Limb (tissue), 2 donors: Measurements from ENCODE around the gene ITGAD.

Experiments
- DNase-seq, 2 donors: peaks; one replicate each; pipeline ENCODE4 v3.0.0-alpha.2; 2016; ENCODE audit errors: extremely low spot score in 2 of 2

ITGAD gene

DNA sequence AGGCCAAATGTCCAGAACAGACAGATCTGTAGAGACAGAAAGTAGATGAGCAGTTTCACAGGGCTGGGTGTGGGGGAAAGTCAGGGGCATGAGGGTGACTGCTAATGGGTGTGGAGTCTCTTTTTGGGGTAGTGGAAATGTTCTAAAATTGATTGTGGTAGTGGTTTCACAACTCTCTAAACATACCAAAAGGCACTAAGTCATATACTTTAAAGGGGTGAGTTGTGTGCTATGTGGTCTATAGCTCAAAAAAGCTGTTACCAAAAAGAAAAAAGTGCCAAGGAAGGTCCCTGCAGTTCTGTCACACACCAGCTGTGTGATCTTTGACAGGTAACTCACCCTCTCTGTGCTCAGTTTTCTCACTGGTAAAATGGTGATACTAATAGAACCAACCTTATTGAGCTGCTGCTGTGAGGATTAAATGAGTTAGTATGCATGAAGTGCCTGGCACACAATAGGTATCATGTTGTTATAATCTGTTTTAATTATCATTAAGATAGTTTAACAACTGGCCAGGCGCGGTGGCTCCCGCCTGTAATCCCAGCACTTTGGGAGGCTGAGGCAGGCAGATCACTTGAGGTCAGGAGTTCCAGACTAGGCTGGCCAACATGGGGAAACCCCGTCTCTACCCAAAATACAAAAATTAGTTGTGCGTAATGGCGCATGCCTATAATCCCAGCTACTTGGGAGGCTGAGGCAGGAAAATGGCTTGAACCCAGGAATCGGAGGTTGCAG, 27.8 kb upstream of the ITGAD start:
- DNase-seq: no peak

GRCh38 chr16:31367853-31368252, 25.3 kb upstream of the ITGAD start:
- no peak for DNase-seq

- no peak for DNase-seq
Observed at GRCh38 chr16:31371008-31371407, 22.1 kb upstream of the ITGAD start.

DNA sequence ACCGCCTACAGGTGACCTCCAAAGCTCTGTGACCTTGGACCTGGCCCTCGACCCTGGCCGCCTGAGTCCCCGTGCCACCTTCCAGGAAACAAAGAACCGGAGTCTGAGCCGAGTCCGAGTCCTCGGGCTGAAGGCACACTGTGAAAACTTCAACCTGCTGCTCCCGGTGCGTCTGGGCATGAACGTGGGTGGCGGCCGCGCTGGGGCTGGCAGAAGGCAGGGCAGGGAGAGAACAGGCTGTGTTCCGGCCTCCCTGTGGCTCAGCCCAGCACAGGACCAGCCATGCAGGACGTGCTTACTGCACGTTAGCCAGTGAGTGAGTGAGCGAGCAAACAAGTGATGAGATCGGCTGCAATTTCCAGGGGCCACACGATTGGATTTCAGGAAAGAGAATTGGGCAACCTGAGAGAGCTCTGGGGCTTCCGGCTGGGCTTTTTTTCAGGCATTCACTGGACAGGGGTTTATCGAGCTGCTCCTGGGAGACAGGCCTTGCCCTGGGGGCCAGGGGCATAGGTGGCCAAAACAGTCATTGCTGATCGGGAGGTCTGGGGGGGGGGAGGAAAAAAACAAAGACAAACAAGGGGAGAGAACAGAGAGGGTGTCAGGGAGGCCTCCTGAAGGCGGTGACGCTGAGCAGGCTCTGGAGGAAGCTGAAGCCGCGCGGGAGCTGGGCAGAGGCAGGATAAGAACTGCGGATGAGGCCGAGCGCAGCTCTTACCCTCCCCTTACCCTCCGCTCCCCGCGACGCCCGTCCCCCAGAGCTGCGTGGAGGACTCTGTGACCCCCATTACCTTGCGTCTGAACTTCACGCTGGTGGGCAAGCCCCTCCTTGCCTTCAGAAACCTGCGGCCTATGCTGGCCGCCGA, 21.3 kb upstream of the ITGAD start:
- no peak for DNase-seq

DNA sequence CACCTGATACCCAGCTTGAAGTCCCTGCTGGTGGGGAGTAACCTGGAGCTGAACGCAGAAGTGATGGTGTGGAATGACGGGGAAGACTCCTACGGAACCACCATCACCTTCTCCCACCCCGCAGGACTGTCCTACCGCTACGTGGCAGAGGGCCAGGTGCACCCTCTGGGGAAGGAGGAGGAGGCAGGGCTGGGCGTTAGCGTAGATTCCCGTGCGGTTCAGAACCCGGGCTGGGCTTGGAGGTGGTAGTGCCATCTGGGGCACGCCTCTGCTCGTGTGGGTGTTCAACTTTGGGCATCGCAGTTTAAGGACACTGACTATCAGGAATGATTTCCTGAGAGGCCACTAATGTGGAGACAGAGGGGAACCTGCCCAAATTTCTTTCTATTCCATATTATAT, 19.9 kb upstream of the ITGAD start:
- DNase-seq: no peak

GRCh38 chr16:31375231-31375630, 17.9 kb upstream of the ITGAD start:
- no peak for DNase-seq

GRCh38 chr16:31376705-31377104, 16.4 kb upstream of the ITGAD start:
- DNase-seq: no peak

- no peak for DNase-seq
Observed at GRCh38 chr16:31377210-31377903, 15.8 kb upstream of the ITGAD start.

DNA sequence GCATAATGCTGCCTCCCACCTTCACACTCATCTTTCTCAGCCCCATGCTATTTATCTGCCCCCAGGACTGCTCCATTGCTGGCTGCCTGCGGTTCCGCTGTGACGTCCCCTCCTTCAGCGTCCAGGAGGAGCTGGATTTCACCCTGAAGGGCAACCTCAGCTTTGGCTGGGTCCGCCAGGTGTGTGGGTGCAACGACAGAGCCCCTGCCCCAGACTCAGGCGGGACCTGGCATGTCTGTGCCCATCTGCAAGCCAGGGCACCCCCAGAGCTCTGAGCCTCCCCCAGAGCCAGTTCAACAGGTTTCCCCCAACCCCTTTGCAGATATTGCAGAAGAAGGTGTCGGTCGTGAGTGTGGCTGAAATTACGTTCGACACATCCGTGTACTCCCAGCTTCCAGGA, 12.9 kb upstream of the ITGAD start:
- DNase-seq: no peak

DNA sequence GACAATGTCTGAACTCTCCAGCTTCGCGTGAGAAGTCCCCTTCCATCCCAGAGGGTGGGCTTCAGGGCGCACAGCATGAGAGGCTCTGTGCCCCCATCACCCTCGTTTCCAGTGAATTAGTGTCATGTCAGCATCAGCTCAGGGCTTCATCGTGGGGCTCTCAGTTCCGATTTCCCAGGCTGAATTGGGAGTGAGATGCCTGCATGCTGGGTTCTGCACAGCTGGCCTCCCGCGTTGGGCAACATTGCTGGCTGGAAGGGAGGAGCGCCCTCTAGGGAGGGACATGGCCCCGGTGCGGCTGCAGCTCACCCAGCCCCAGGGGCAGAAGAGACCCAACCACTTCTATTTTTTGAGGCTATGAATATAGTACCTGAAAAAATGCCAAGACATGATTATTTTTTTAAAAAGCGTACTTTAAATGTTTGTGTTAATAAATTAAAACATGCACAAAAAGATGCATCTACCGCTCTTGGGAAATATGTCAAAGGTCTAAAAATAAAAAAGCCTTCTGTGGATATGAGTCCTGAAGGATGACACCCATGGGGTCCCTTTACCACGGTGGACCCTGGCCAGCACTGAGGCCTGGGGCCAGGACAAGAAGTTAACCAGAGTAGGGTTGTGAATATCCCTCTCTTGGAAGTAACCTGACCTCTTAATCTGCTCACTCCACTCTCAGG, 10.5 kb upstream of the ITGAD start:
- peak; percentile 15 to 45 for DNase-seq

DNA sequence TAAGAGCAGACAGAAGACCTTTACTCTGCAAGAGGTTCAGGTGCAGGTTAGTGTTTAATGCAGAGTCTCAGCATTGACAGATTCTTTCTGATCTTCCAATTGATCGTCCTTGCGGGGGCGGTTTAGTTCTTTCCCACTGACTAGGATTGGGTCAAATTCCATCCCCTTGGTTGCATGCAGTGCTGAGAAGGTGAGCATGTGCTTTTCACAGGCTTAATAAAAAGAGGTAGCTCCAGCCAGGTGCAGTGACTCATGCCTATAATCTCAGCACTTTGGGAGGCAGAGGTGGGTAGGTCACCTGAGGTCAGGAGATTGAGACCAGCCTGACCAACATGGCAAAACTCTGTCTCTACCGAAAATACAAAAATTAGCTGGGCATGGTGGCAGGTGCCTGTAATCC, 7.5 kb upstream of the ITGAD start:
- DNase-seq: no peak

- DNase-seq: no peak
Observed at GRCh38 chr16:31386157-31386984, 6.8 kb upstream of the ITGAD start.

- no peak for DNase-seq
Observed at GRCh38 chr16:31388535-31388934, 4.6 kb upstream of the ITGAD start.

DNA sequence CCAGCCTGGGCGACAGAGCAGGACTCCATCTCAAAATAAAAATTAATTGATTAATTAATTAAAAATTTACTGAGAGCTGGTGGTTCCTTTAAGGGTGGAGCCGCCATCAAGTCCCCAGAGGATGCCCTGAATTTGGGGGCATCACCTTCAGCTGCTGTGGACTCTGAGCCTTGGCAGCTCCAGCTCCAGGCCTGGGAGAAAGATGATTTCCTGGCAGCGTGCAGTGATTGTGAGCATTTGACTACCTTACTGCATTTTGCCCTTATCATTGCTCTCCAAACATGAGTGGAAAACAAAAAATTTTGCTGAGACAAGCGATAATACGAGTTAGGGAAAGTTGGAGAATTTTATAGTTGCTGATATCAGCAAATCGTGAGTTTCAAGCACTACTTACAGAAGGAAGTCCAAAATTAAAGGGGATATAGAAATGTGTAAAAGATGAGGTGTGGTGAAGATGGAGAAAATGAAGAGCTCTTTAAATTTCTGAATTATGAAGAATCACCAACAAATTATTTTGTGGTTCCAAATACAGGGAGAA, 2.6 kb upstream of the ITGAD start:
- no peak for DNase-seq

- DNase-seq: no peak
Observed at GRCh38 chr16:31395647-31396046, 2.5 kb downstream of the ITGAD start.

DNA sequence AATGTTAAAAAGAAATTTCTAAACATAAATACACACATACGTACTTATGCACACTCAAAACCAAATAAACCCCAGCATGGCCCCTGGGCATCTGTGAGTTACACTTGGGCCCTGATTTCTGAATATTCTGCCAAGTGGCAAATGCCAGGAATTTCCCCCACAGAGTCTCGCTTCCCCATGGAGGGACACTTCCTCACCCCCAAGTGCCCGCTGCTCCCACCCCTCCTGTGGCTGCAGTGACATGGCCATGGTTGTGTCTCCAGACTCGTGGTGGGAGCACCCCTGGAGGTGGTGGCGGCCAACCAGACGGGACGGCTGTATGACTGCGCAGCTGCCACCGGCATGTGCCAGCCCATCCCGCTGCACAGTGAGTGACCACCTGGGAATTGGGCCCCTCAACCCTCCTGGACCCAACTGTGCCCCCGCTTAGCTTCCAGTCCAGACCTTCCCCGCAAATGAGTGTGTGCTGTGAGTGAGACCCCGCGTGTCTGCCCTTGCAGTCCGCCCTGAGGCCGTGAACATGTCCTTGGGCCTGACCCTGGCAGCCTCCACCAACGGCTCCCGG, 4.0 kb downstream of the ITGAD start:
- no peak for DNase-seq

DNA sequence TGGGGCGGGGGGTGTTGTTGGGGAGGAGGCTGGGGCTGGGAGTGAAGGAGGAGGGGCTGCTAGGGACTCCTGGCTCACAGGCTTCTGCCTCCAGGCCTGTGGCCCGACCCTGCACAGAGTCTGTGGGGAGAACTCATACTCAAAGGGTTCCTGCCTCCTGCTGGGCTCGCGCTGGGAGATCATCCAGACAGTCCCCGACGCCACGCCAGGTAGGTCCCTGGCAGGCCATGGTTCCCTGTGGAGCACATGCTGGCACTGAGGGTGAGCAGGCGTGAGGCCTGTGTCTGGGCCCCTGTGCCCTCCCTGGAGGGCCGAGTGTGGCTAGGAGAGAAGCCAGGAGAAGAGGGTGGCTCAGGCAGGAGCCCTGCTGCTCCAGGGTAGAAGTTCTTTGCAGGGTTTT, 4.6 kb downstream of the ITGAD start:
- no peak for DNase-seq

DNA sequence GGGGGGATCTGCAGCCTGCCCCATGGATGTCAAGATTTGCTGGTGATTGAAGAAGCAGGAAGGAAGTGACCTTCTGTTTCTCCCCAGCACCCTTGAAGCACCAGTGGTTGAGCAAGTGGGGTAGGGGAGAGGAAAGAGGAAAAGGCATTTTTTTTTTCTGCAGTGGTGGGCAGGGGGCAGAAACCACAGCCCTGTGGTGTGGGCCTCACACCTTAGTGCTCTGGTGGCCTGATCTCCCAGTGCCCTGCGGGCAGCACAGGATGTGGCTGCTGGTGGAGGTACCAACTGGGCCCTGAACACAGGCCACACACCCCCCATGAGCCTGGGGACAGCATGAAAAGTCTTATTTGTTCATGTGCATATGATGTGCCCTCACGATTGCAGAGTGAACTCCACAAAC, 7.1 kb downstream of the ITGAD start:
- DNase-seq: no peak

GRCh38 chr16:31401436-31401835, 8.3 kb downstream of the ITGAD start:
- no peak for DNase-seq

- DNase-seq: no peak
Observed at GRCh38 chr16:31402687-31403086, 9.6 kb downstream of the ITGAD start.
